ENCODE data around the gene ODC1. TPM values are rescaled to one million over a fixed set of nuclear protein-coding genes. Genes with fewer than 3 reads are reported as not detected.

ODC1 gene
- total RNA-seq, 1 experiment from 2014 or later, result 231 TPM

GRCh38 chr2:10494351-10495066 lies 46.4 kb upstream of the ODC1 start:
- H3K4me2 ChIP-seq (ENCODE audit: low read length), result no peak overlapping the region
- no peaks in the 10 kb centered on the region; the same call in 1 of the 2 replicates for H3K27me3 ChIP-seq (ENCODE audit: insufficient read depth, low read length)
- peaks cover 9 to 18% of the 10 kb centered on the region in 2 experiments for H3K4me1 ChIP-seq (ENCODE audit: control insufficient read depth in 1 of 2, insufficient read depth in 2 of 2, low read length in 2 of 2)
- H3K9me2 ChIP-seq (ENCODE audit: insufficient read depth), result no peaks in the 10 kb centered on the region
- ChIA-PET POLR2A (no interaction called here), RAD21 (ENCODE audit: low non-redundant PET in 1 of 2, low total read pairs in 2 of 2, uncharacterized antibody in 2 of 2, unreplicated experiment in 2 of 2) (no interaction called here), CTCF (no interaction called here)
- H4K20me1 ChIP-seq (ENCODE audit: insufficient read depth), result no peaks in the 10 kb centered on the region
- H3K36me3 ChIP-seq (ENCODE audit: control insufficient read depth in 1 of 2, insufficient read depth in 2 of 2, low read length in 2 of 2), result no peaks in the 10 kb centered on the region
- no TSS peak for BruUV-seq (replicated peaks)
- no peaks in the 10 kb centered on the region for H3K9me3 ChIP-seq (ENCODE audit: control insufficient read depth in 1 of 2, insufficient read depth in 1 of 2, low read depth in 1 of 2, low read length in 2 of 2)
- DNase-seq (ENCODE audit: low read depth, low spot score), result no peak
- no peak for ATAC-seq
- intact Hi-C loops (cut with micrococcal nuclease), result no loop called here
- no peak overlapping the region for H3K4me3 ChIP-seq (replicated peaks in 1 of 2; ENCODE audit: low read depth in 1 of 2, low read length in 2 of 2)
- no peak overlapping the region for H3K27ac ChIP-seq (ENCODE audit: low read depth, low read length)
- TF ChIP-seq TCF7L2 (IDR thresholded peaks at IDR 0.05; ENCODE audit: borderline replicate concordance, extremely low read depth, insufficient read depth, insufficient read length) (no peak), POLR2A (IDR thresholded peaks at IDR 0.05; ENCODE audit: borderline replicate concordance, extremely low read depth, insufficient read depth, insufficient read length) (no peak), JUND (IDR thresholded peaks at IDR 0.05) (no peak), ZNF274 (IDR thresholded peaks at IDR 0.05; ENCODE audit: low read depth, low read length) (no peak), CEBPB (IDR thresholded peaks at IDR 0.05; ENCODE audit: low read depth) (no peak), ATF3 (IDR thresholded peaks at IDR 0.05) (no peak), FOSL1 (IDR thresholded peaks at IDR 0.05; ENCODE audit: low read depth) (no peak), ZFX (IDR thresholded peaks at IDR 0.05) (no peak), REST (IDR thresholded peaks at IDR 0.05; ENCODE audit: low read depth) (no peak), ELF1 (IDR thresholded peaks at IDR 0.05; ENCODE audit: borderline replicate concordance, low read depth) (no peak), SP1 (IDR thresholded peaks at IDR 0.05; ENCODE audit: low read depth) (no peak), EGR1 (IDR thresholded peaks at IDR 0.05; ENCODE audit: low read depth) (no peak), SRF (IDR thresholded peaks at IDR 0.05; ENCODE audit: low read depth) (no peak), EZH2 (IDR thresholded peaks at IDR 0.05) (no peak), POLR2AphosphoS5 (IDR thresholded peaks at IDR 0.05; ENCODE audit: low read depth, low read length) (no peak), SIN3A (IDR thresholded peaks at IDR 0.05; ENCODE audit: low read depth) (no peak), CTCF (IDR thresholded peaks at IDR 0.05 in 2 of 3, conservative IDR thresholded peaks at IDR 0.05 in 1 of 3; ENCODE audit: borderline replicate concordance in 1 of 3, insufficient read depth in 1 of 3, low read depth in 2 of 3, low read length in 2 of 3) (no peak), CBX3 (IDR thresholded peaks at IDR 0.05; ENCODE audit: low read depth) (no peak), RAD21 (IDR thresholded peaks at IDR 0.05; ENCODE audit: low read depth) (no peak), YY1 (IDR thresholded peaks at IDR 0.05; ENCODE audit: extremely low read depth, insufficient replicate concordance, low read depth, low read length) (no peak)
- no peak overlapping the region for H3K9ac ChIP-seq (ENCODE audit: low read length)
- H3K79me2 ChIP-seq (ENCODE audit: insufficient read depth, low read length), result no peaks in the 10 kb centered on the region
- H2AFZ ChIP-seq (ENCODE audit: low read depth, low read length, poor library complexity, severe bottlenecking), result no peak overlapping the region
